ENCODE results near the gene CHMP2A. TPM values are rescaled to one million over a fixed set of nuclear protein-coding genes. Genes with fewer than 3 reads are reported as not detected.
"Not testable (repeated sequence)": the region's sequence is repeated elsewhere in the genome, so short reads cannot be mapped to it uniquely, and the experiment has no call there.

CHMP2A gene
- total and polyA plus RNA-seq, 2 of the 8 experiments (the other 6 are each of a cell fraction or from before 2014, with no cell fraction given) = 70.0 to 132 TPM

DNA sequence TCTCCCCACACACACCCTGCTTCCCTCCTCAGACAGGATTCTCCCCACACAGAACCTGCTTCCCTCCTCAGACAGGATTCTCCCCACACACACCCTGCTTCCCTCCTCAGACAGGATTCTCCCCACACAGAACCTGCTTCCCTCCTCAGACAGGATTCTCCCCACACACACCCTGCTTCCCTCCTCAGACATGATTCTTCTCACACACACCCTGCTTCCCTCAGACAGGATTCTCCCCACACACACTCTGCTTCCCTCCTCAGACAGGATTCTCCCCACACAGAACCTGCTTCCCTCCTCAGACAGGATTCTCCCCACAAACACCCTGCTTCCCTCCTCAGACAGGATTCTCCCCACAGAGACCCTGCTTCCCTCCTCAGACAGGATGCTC is 15.7 kb downstream of the CHMP2A start:
- H4K20me1 ChIP-seq (replicated peaks in 1 of 2; ENCODE audit: control insufficient read depth in 1 of 2, insufficient read depth in 2 of 2, low read length in 2 of 2); H3K23ac ChIP-seq (ENCODE audit: insufficient read length); H2BK15ac ChIP-seq (ENCODE audit: low read length); H4K8ac ChIP-seq (ENCODE audit: extremely low read depth, insufficient read depth, low read length); H3K79me2 ChIP-seq (ENCODE audit: control insufficient read depth in 1 of 2, insufficient read depth in 2 of 2, low read length in 2 of 2); H3K14ac ChIP-seq (ENCODE audit: insufficient read length); H3K56ac ChIP-seq (replicated peaks; ENCODE audit: insufficient read length, low read depth, low read length); H3K9me3 ChIP-seq (ENCODE audit: insufficient read depth in 2 of 2, low read depth in 1 of 2, low read length in 1 of 2); DNase-seq (ENCODE audit: low read depth in 1 of 2, low spot score in 2 of 2); H3K36me3 ChIP-seq (ENCODE audit: control insufficient read depth in 2 of 4, insufficient read depth in 4 of 4, low read length in 3 of 4); H2BK120ac ChIP-seq (replicated peaks; ENCODE audit: low read depth, low read length); H2AFZ ChIP-seq (ENCODE audit: low read length); H4K91ac ChIP-seq (replicated peaks; ENCODE audit: insufficient read length, low read length); H3K4me1 ChIP-seq (replicated peaks in 1 of 4; ENCODE audit: control insufficient read depth in 3 of 4, insufficient read depth in 4 of 4, low read length in 3 of 4); FAIRE-seq; H3K23me2 ChIP-seq (ENCODE audit: low read depth, low read length); H3K9ac ChIP-seq (replicated peaks in 1 of 4; ENCODE audit: extremely low read depth in 1 of 4, low read depth in 3 of 4, low read length in 3 of 4); H3K79me1 ChIP-seq (ENCODE audit: low read depth, low read length); H3K4ac ChIP-seq (replicated peaks; ENCODE audit: insufficient read length, low read depth, low read length): not testable (repeated sequence)
- POLR2A ChIA-PET (ENCODE audit: partially characterized antibody) = interaction anchor here (0.7 to 2.6 kb wide), 14 partner anchors 8 to 45 kb away, joined by 3 to 53 read pairs (median 7); partner anchors contain the start of genes CHMP2A, UBE2M and ZBTB45
- H4K5ac ChIP-seq (ENCODE audit: insufficient read length, low read depth, low read length) = peak overlapping the region; percentile 44
- peak overlapping the region; percentile 38; the same call in 1 of the 2 replicates for H3K18ac ChIP-seq (ENCODE audit: extremely low read depth, low read length)
- H3K4me3 ChIP-seq (ENCODE audit: extremely low read depth in 1 of 4, insufficient read depth in 2 of 4, low read depth in 3 of 4, low read length in 4 of 4) = peak overlapping the region in 3 of 4 experiments; percentile 25 to 52 (median 39); a peak in 2 of 8 replicates
- peak overlapping the region; percentile 85 for H3K27ac ChIP-seq (ENCODE audit: low read depth, low read length)
- H2AK5ac ChIP-seq (ENCODE audit: low read depth, low read length) = peak overlapping the region; percentile 90; the same call in 1 of the 2 replicates
- peaks cover 0 to 24% (median 10%) of the 10 kb centered on the region in 4 experiments; a peak in 5 of 7 replicates for H3K27me3 ChIP-seq (replicated peaks in 1 of 4; ENCODE audit: control insufficient read depth in 3 of 4, extremely low read depth in 1 of 4, insufficient read depth in 3 of 4, low read length in 3 of 4)
- peak overlapping the region; percentile 98 for H2BK12ac ChIP-seq (ENCODE audit: low read depth, low read length)
- CTCF ChIA-PET (ENCODE audit: partially characterized antibody) = interaction anchor here (1.9 kb wide), 1 partner anchor 19 kb away, joined by 12 read pairs; the partner anchor contains the start of gene ZBTB45
- H2BK20ac ChIP-seq (ENCODE audit: low read length) = peak overlapping the region; percentile 92; the same call in 1 of the 2 replicates
- H3K4me2 ChIP-seq (ENCODE audit: insufficient read depth in 1 of 2, low read depth in 2 of 2, low read length in 2 of 2) = peak overlapping the region; percentile 64 to 87; a peak in 2 of 4 replicates
- H2BK5ac ChIP-seq (ENCODE audit: low read depth, low read length) = peak overlapping the region; percentile 98

Data from H1 (cell line).